Astrocyte of the cerebellum (primary cell): ENCODE results near the gene ANKRD10.

Experiments used
- DNase-seq: peaks from one replicate; pipeline ENCODE4 v3.0.0-alpha.2; 2011; ENCODE audit warnings: low read depth
- H3K4me3 ChIP-seq: 2 replicates; pipeline ENCODE4 v1.5.1; 2011; ENCODE audit warnings: mild to moderate bottlenecking, low read depth, low read length, moderate library complexity
- in situ Hi-C: cut with HindIII; loops from 2 replicates; pipeline ENCODE4 v1.10.0; 2017; ENCODE audit warnings: low sequenced_read_pairs
- TF ChIP-seq, protein P1 (sequence below): IDR thresholded peaks from 2 replicates; pipeline ENCODE4 v1.5.1; 2012; ENCODE audit warnings: low read length, low read depth, moderate library complexity, mild to moderate bottlenecking; ENCODE audit errors: missing control alignments

The ANKRD10 gene

DNA sequence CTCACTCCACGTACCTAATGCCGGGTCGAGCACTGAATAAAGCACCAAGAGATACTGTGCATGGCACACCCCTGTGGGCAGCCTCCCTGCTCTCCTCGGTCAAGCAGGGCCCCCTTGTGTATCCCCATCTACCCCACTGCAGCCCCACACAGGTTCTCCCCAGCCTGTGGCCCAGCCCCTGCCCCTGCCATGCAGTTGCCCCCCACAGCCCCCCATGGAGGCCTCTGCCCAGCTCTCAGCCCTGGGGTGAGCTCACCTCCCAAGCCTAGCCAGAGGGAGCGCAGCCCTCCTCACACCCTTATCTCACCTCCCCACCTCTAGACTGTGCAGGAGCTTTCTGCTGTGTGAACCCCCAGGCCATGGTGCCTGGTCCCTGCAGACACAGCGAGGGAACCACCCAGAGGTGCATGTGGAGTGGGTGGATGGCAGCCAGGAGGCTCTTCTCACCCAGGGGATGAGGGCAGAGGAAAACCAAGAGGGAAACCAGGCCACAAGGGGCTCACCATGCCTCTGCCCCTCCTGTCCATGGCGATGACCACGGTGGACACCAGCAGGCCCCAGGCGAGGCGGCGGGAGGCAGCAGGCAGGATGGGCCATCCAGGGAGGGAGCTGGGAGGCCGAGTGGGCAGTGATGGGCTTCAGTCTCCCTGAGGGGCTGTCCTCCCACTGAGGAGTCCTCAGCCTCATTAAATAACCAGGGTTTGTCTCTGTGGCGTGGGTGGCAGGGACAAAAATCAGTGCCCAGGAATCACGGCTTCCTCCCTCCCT lies 83.2 kb downstream of the ANKRD10 start:
- DNase-seq = no peak
- H3K4me3 ChIP-seq = no peak overlapping the region
- TF ChIP-seq, protein P1, sequence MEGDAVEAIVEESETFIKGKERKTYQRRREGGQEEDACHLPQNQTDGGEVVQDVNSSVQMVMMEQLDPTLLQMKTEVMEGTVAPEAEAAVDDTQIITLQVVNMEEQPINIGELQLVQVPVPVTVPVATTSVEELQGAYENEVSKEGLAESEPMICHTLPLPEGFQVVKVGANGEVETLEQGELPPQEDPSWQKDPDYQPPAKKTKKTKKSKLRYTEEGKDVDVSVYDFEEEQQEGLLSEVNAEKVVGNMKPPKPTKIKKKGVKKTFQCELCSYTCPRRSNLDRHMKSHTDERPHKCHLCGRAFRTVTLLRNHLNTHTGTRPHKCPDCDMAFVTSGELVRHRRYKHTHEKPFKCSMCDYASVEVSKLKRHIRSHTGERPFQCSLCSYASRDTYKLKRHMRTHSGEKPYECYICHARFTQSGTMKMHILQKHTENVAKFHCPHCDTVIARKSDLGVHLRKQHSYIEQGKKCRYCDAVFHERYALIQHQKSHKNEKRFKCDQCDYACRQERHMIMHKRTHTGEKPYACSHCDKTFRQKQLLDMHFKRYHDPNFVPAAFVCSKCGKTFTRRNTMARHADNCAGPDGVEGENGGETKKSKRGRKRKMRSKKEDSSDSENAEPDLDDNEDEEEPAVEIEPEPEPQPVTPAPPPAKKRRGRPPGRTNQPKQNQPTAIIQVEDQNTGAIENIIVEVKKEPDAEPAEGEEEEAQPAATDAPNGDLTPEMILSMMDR = no peak
- in situ Hi-C loops = no loop called here

DNA sequence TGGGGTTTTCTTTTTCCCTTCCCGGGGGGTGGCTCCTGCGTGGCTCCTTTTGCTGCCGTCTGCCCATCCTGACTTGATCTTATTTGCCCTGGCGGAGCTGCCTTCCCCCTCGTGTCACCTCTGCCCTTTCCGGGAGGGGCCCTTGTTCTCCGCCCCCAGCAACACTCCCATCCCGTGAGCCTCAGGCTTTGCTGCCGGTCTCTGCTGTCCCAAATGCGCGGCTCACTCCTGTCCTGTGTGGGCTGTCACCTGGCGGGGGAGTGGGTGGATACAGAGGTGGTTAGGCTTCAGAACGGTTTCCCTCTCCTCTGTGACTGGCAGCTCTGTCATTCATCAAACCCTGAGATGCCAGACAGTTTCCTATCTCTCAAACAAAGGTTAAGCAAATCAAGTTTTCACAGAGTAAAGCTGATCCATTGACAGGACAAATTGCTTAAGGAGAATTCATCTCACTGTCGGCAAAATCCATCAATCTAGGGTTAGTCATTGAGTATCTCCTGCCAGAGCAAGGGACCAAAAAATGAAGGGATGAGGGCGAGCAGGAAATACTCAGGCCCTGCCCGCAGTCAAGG lies 84.0 kb downstream of the ANKRD10 start:
- in situ Hi-C loops = no loop called here

DNA sequence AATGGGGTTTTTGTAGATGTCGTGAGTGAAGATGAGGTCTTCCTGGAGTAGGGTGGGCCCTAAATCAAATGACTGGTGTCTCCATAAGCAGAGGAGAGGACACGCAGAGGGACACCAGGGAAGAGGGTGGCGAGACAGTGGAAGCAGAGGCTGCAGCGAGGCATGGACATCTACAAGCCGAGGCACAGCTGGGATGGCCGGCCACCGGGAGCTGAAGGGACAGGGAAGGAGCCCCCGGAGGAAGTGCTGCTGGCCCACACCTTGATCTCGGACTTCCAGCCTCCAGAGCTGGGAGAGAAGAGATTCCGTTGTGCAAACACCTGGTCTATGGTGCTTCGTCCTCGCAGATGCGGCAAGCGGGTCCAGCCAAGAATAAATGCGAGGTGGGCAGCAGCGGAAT lies 84.5 kb downstream of the ANKRD10 start:
- in situ Hi-C loops = no loop called here
- DNase-seq = no peak
- TF ChIP-seq, protein P1 = no peak
- H3K4me3 ChIP-seq = no peak overlapping the region

More for the DNA sequence above, 84.0 kb downstream of the ANKRD10 start:
- H3K4me3 ChIP-seq = no peak overlapping the region
- no peak for DNase-seq
- TF ChIP-seq, protein P1 = no peak

DNA sequence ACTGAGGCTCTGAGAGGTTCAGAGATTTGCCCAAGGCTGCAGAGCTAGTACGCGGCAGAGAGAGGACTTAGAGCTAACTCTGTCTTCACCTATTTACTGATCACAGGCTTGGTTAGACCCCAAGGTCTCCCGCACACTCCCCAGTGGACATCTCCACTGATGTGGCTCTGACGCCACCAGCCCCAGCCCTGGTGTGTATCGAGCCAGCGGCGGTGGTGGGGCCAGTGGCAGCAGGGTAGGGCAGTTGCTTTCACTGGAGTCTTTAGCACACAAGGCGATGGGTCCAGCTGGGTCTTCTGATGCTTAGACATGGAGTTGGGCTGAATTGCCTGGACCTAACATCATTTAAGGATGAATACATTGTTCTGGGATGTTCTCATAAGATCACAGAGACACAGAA lies 85.4 kb downstream of the ANKRD10 start:
- no peak overlapping the region for H3K4me3 ChIP-seq
- in situ Hi-C loops = no loop called here
- DNase-seq = no peak
- TF ChIP-seq, protein P1 = no peak

DNA sequence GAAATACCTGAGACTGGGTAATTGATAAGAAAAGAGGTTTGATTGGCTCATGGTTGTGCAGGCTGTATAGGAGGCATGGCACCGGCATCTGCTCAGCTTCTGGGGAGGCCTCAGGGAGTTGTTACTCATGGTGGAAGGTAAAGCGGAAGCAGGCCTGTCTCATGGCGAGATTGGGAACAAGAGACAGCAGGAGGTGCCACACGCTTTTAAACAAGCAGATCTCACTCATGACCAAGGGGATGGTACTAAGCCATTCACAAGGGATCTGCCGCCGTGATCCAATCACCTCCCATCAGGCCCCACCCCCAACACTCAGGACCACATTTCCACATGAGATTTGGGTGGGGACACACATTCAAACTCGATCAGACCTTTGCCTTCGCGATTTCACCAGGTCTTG lies 86.2 kb downstream of the ANKRD10 start:
- no peak for DNase-seq
- TF ChIP-seq, protein P1 = no peak
- H3K4me3 ChIP-seq = no peak overlapping the region
- in situ Hi-C loops = no loop called here
